ENCODE data around the gene MCMBP. TPM values are rescaled to one million over a fixed set of nuclear protein-coding genes. Genes with fewer than 3 reads are reported as not detected.
A peak's percentile ranks its signal among the peaks of the same experiment; 100 is the strongest.
"Not testable (repeated sequence)": the region's sequence is repeated elsewhere in the genome, so short reads cannot be mapped to it uniquely, and the experiment has no call there.

Gene MCMBP
- 10 to 100 TPM in 11 of 12 donors, not detected in 1; 34.0 to 58.1 (median 44.4) TPM for polyA plus RNA-seq (ENCODE audit: insufficient read length in 12 of 12)
- long read RNA-seq, donor 1, full-length matches to known transcripts: 2 of 2 reads
- long read RNA-seq, donor 1, partial matches to known transcripts: 0 of 2 reads
- long read RNA-seq, donor 1, other reads (novel, unspliced or antisense): 0 of 2 reads
- long read RNA-seq, donor 2, full-length matches to known transcripts: 6 of 6 reads
- long read RNA-seq, donor 2, partial matches to known transcripts: 0 of 6 reads
- long read RNA-seq, donor 2, other reads (novel, unspliced or antisense): 0 of 6 reads
- long read RNA-seq, donor 3, full-length matches to known transcripts: 4 of 4 reads
- long read RNA-seq, donor 3, partial matches to known transcripts: 0 of 4 reads
- long read RNA-seq, donor 3, other reads (novel, unspliced or antisense): 0 of 4 reads
- long read RNA-seq, donor 4, full-length matches to known transcripts: 4 of 4 reads
- long read RNA-seq, donor 4, partial matches to known transcripts: 0 of 4 reads
- long read RNA-seq, donor 4, other reads (novel, unspliced or antisense): 0 of 4 reads
- long read RNA-seq, donor 5: 0 reads
- long read RNA-seq, donor 6, full-length matches to known transcripts: 4 of 4 reads
- long read RNA-seq, donor 6, partial matches to known transcripts: 0 of 4 reads
- long read RNA-seq, donor 6, other reads (novel, unspliced or antisense): 0 of 4 reads
- long read RNA-seq, donor 7, partial matches to known transcripts: 0 of 3 reads
- long read RNA-seq, donor 7, other reads (novel, unspliced or antisense): 0 of 3 reads
- long read RNA-seq, donor 8, full-length matches to known transcripts: 4 of 4 reads
- long read RNA-seq, donor 8, partial matches to known transcripts: 0 of 4 reads
- long read RNA-seq, donor 8, other reads (novel, unspliced or antisense): 0 of 4 reads
- long read RNA-seq, donor 9, full-length matches to known transcripts: 1 of 1 reads
- long read RNA-seq, donor 9, partial matches to known transcripts: 0 of 1 reads
- long read RNA-seq, donor 9, other reads (novel, unspliced or antisense): 0 of 1 reads
- long read RNA-seq, donor 10, partial matches to known transcripts: 0 of 4 reads
- long read RNA-seq, donor 10, other reads (novel, unspliced or antisense): 0 of 4 reads
- long read RNA-seq, donor 11, full-length matches to known transcripts: 4 of 4 reads
- long read RNA-seq, donor 11, partial matches to known transcripts: 0 of 4 reads
- long read RNA-seq, donor 11, other reads (novel, unspliced or antisense): 0 of 4 reads

- DNase-seq: no peak
Observed at GRCh38 chr10:119872610-119872859, at the start of gene MCMBP. TSS of gene MCMBP (minus strand) at chr10:119872843. CDS start at chr10:119872584, 259 bp downstream.

GRCh38 chr10:119919826-119920225 lies 47.2 kb upstream of the MCMBP start:
- DNase-seq: no peak

GRCh38 chr10:119919271-119919670 lies 46.6 kb upstream of the MCMBP start:
- no peak for DNase-seq

- no peak for DNase-seq
Observed at GRCh38 chr10:119917777-119918176, 45.1 kb upstream of the MCMBP start.

GRCh38 chr10:119910689-119911088 lies 38.0 kb upstream of the MCMBP start:
- DNase-seq: no peak

- DNase-seq: no peak
Observed at GRCh38 chr10:119908166-119908565, 35.5 kb upstream of the MCMBP start.

- DNase-seq: not testable (repeated sequence)
Observed at GRCh38 chr10:119907695-119908094, 35.1 kb upstream of the MCMBP start.

GRCh38 chr10:119903946-119904666 lies 31.5 kb upstream of the MCMBP start:
- no peak for DNase-seq

- DNase-seq: no peak
Observed at GRCh38 chr10:119898577-119898976, 25.9 kb upstream of the MCMBP start.

GRCh38 chr10:119896937-119897770 lies 24.5 kb upstream of the MCMBP start:
- no peak for DNase-seq

GRCh38 chr10:119896061-119896655 lies 23.5 kb upstream of the MCMBP start:
- no peak for DNase-seq

GRCh38 chr10:119893845-119894427 lies 21.3 kb upstream of the MCMBP start:
- no peak for DNase-seq

GRCh38 chr10:119893074-119893473 lies 20.4 kb upstream of the MCMBP start:
- no peak for DNase-seq

GRCh38 chr10:119892188-119893065 lies 19.8 kb upstream of the MCMBP start, which contains the start of gene SEC23IP:
TSS of gene SEC23IP (plus strand) at chr10:119892730. CDS start at chr10:119892783, 53 bp downstream.
- DNase-seq: peak; percentile 97

- not testable (repeated sequence) for DNase-seq
Observed at GRCh38 chr10:119891849-119892187, 19.2 kb upstream of the MCMBP start.

- DNase-seq: not testable (repeated sequence)
Observed at GRCh38 chr10:119890307-119890706, 17.7 kb upstream of the MCMBP start.

GRCh38 chr10:119889201-119889600 lies 16.6 kb upstream of the MCMBP start:
- DNase-seq: not testable (repeated sequence)

GRCh38 chr10:119888715-119889114 lies 16.1 kb upstream of the MCMBP start:
- DNase-seq: not testable (repeated sequence)

- DNase-seq: not testable (repeated sequence)
Observed at GRCh38 chr10:119886070-119886469, 13.4 kb upstream of the MCMBP start.
